Measurements from ENCODE around the gene RIPPLY1.
"Not testable (repeated sequence)": the region's sequence is repeated elsewhere in the genome, so short reads cannot be mapped to it uniquely, and the experiment has no call there.

DNA sequence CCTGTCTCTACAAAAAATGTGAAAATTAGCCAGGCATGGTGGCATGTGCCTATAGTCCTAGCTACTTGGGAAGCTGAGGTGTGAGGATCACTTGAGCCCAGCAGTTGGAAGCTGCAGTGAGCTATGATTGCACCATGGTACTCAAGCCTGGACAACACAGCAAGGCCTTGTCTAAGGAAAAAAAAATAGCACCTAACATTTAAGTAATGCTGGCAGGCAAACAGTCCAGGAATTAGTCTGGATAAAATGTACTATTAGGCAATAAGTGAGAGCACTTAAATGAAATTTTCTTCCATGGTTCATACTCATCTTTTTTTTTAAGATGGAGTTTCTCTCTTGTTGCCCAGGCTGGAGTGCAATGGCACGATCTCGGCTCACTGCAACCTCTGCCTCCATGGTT is 30.3 kb downstream of the RIPPLY1 start:
- not testable (repeated sequence) for TF ChIP-seq CTCF (IDR thresholded peaks at IDR 0.05; ENCODE audit: borderline replicate concordance, extremely low read depth, low read length, poor library complexity, severe bottlenecking); EZH2 (IDR thresholded peaks at IDR 0.05; ENCODE audit: borderline replicate concordance, low read depth, low read length, severe bottlenecking)
